ENCODE data around the gene CCNI2. TPM values are rescaled to one million over a fixed set of nuclear protein-coding genes. Genes with fewer than 3 reads are reported as not detected.

The CCNI2 gene
- total and polyA plus RNA-seq, 8 donors, result 0.46 to 56.7 (median 1.6) TPM; not detected in 2

DNA sequence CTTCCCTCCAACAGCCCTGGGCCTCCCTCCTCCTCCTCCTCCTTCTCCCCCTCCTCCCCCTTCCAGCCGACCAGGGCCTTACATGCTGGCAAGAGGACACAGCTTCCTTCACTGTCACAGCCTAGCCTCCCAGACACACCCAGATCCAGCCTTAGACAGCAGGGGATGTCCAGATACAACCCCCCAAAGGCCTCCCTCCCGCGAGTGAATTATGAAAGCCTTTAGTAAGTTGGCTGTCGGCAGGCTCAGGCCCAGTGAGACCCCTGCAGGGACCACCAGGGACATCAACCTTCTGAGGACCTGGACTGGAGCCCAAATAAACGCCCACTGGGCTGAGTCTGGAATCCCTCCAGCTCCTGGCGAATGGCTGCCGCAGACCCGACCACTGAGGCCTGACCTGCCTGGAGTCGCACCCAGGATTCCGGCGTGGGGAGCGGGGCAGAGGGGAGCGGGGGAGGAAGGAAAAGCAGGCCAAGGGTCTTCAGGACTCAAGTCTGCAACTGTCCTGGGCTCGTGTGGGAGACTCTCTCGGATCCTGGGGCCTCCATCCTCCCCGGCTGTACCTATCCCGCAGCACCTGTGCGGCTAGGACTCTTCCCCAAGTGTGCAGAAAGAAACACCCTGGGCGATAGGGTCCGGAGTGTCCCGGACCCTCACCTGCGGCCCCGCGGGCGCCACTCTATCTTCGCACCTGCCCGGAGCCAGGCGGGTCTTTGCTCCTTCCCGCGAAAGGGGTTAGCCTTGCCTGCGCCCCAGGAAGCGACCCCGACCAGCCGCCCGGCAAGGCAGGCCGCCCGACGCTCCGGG is 29.1 kb downstream of the CCNI2 start:
- DNase-seq, result peak in 1 of 2 donors; percentile 75
- WGBS, 5 donors, result 4 to 7% (median 6%) methylated on average over 24 to 39 of the region's 39 CpGs
- H3K27me3 ChIP-seq, result no peaks in the 10 kb centered on the region
- H3K36me3 ChIP-seq, result no peaks in the 10 kb centered on the region
- peak overlapping the region; percentile 81 to 88 (median 86) for H3K27ac ChIP-seq
- no peaks in the 10 kb centered on the region for H3K9me3 ChIP-seq
- intact Hi-C loops (cut with DNase I; ENCODE audit: low total_unique reads), result no loop called here
- TF ChIP-seq EP300 (IDR thresholded peaks at IDR 0.05) (no peak), POLR2A (IDR thresholded peaks at IDR 0.05) (no peak), POLR2AphosphoS5 (IDR thresholded peaks at IDR 0.05) (no peak)
- TF ChIP-seq, protein P1, sequence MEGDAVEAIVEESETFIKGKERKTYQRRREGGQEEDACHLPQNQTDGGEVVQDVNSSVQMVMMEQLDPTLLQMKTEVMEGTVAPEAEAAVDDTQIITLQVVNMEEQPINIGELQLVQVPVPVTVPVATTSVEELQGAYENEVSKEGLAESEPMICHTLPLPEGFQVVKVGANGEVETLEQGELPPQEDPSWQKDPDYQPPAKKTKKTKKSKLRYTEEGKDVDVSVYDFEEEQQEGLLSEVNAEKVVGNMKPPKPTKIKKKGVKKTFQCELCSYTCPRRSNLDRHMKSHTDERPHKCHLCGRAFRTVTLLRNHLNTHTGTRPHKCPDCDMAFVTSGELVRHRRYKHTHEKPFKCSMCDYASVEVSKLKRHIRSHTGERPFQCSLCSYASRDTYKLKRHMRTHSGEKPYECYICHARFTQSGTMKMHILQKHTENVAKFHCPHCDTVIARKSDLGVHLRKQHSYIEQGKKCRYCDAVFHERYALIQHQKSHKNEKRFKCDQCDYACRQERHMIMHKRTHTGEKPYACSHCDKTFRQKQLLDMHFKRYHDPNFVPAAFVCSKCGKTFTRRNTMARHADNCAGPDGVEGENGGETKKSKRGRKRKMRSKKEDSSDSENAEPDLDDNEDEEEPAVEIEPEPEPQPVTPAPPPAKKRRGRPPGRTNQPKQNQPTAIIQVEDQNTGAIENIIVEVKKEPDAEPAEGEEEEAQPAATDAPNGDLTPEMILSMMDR (IDR thresholded peaks at IDR 0.05), result no peak
- H3K4me3 ChIP-seq, result peak overlapping the region; percentile 79 to 88 (median 82)
- peaks cover 16 to 67% (median 48%) of the 10 kb centered on the region in 4 donors for H3K4me1 ChIP-seq

DNA sequence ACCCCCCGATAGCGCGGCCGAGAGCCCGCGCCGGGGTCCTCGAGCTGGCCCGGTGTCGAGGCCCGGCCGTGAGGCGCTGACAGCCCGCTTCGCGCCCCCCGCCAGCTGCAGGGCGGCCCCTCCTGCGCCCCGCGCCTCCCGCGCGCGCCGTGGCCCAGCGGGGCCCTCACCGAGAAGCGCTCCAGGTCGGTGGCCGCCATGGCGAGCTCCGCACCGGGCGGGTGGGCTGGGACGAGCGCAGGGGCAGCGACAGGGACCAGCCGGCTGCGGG is 29.6 kb downstream of the CCNI2 start:
- WGBS, 5 donors, result 0 to 2% (median 1%) methylated on average over 22 to 40 of the region's 40 CpGs; no CpG with 5 or more reads in 1 of the 5 donors
- Histone ChIP-seq H3K9me3 (no peaks in the 10 kb centered on the region), H3K4me1 (peaks cover 13 to 61% (median 45%) of the 10 kb centered on the region in 4 donors), H3K27ac (peak overlapping the region; percentile 81 to 88 (median 86)), H3K4me3 (peak overlapping the region; percentile 79 to 88 (median 82)), H3K27me3 (no peaks in the 10 kb centered on the region), H3K36me3 (no peaks in the 10 kb centered on the region)
- intact Hi-C loops (cut with DNase I; ENCODE audit: low total_unique reads), result no loop called here
- TF ChIP-seq POLR2A (IDR thresholded peaks at IDR 0.05) (no peak), EP300 (IDR thresholded peaks at IDR 0.05) (no peak), POLR2AphosphoS5 (IDR thresholded peaks at IDR 0.05) (no peak)
- TF ChIP-seq, protein P1 (IDR thresholded peaks at IDR 0.05), result no peak
- no peak for DNase-seq

DNA sequence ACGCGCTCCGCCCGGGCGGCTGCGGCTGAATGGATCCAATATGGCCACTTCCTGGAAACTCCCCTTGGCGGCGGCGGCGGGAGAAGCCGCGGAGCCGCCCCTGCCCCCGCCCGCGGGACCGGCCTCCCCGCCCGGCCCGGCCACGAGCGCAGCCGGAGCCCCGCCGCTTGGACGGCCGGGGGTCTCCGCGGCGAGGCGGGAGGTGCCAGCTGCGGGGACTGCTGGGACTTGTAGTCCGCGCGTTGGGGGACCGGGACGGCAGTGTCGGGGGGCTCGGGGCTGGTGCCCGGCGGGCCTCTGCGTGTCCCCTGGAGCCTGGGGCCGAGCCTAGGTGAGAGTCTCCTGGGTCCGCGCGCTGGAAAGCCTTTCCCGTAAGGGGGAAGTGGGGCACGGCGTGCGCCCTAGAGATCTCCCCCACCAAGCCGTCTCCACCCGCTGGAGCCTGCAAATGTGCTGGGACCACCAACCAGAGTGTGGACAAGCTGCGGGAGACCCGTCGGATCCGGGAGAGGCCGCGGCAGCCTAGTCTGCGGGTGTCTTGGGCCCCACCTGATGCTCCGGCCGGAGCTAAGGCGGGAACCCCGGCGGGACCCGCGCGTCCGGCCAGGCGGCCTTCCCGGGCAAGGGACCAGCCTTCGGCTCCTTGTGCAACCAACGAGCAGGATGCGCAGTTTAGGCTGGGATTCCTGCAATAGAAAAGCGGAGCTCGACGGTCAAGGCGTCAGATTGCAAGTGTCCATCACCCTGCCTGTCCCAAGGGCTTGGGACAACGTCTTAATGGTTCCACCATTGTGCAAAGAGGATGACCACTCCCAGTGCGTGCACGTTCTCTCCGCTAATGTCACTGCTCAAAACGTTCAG is 30.2 kb downstream of the CCNI2 start, which contains the start of gene SEPTIN8:
Gene SEPTIN8, minus strand, starts transcription at position 31 of the 861 bp plus-strand sequence. CDS start 102 bp downstream, outside the sequence.
- Histone ChIP-seq H3K4me1 (peaks cover 11 to 55% (median 42%) of the 10 kb centered on the region in 4 donors), H3K27me3 (no peaks in the 10 kb centered on the region), H3K9me3 (no peaks in the 10 kb centered on the region), H3K4me3 (peak within 1 kb of the TSS; percentile 79 to 88 (median 82)), H3K27ac (peak within 1 kb of the TSS; percentile 81 to 88 (median 86)), H3K36me3 (no peaks in the 10 kb centered on the region)
- intact Hi-C loops (cut with DNase I; ENCODE audit: low total_unique reads), result no loop called here
- DNase-seq, result peak; percentile 55 to 87
- TF ChIP-seq POLR2AphosphoS5 (IDR thresholded peaks at IDR 0.05) (peak in 2 of 3 donors; percentile 8 to 22), EP300 (IDR thresholded peaks at IDR 0.05) (no peak)
- 0 to 2% (median 1%) methylated on average over 9 to 82 of the region's 82 CpGs for WGBS, 5 donors

DNA sequence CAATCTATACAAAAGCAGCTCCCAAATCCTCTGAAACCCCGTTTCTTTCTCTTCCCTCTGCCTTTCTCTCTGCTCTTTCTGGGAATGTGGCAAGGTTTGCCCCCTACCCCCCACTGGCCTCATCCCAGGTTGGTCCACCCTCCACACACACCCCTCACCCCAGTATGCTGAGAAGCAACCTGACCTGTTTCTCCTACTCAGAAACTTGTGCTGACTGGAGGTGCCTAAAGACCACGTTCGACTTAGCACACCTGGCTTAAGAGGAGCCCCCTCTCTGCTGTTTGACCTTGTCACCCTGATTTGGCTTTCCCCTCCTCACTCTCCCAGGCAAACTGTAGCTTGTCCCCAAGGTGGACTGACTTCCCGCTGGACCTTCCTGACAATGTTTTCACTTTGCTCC is 30.9 kb downstream of the CCNI2 start:
- no peak for TF ChIP-seq EP300 (IDR thresholded peaks at IDR 0.05)
- no peak for TF ChIP-seq POLR2A (IDR thresholded peaks at IDR 0.05)
- TF ChIP-seq, protein P1 (IDR thresholded peaks at IDR 0.05), result no peak
- TF ChIP-seq POLR2AphosphoS5 (IDR thresholded peaks at IDR 0.05), result no peak

More for the DNA sequence above, 30.9 kb downstream of the CCNI2 start:
- peak overlapping the region; percentile 79 to 88 (median 82) for H3K4me3 ChIP-seq
- DNase-seq, result no peak
- H3K9me3 ChIP-seq, result no peaks in the 10 kb centered on the region
- peak overlapping the region in 4 of 5 donors; percentile 81 to 88 (median 87) for H3K27ac ChIP-seq
- intact Hi-C loops (cut with DNase I; ENCODE audit: low total_unique reads), result no loop called here
- H3K4me1 ChIP-seq, result peaks cover 11 to 49% (median 37%) of the 10 kb centered on the region in 4 donors
- 46 to 65% (median 48%) methylated on average over 4 of the region's 4 CpGs for WGBS, 5 donors
- H3K36me3 ChIP-seq, result no peaks in the 10 kb centered on the region
- H3K27me3 ChIP-seq, result no peaks in the 10 kb centered on the region

All from stomach (tissue), 9 donors.